Activated naive CD4-positive, alpha-beta T cell treated with anti-CD3 and anti-CD28 coated beads, Interleukin-2, amount 50 U/mL, for 72 hours (primary cell): ENCODE results near the gene ZNF224. TPM values are rescaled to one million over a fixed set of nuclear protein-coding genes. Genes with fewer than 3 reads are reported as not detected.

Experiments
- ATAC-seq, 2 donors: fragments of 150-1000 bp; cut with Tn5 transposase; 2 replicates each; pipeline ENCODE4 v1.10.0; 2021; ENCODE audit warnings: mild to moderate bottlenecking in 2 of 2, moderate library complexity in 2 of 2
- DNase-seq, 2 donors: peaks; one replicate each; pipeline ENCODE4 v3.0.0; 2021 to 2022; ENCODE audit warnings: low spot score in 2 of 2
- H3K27ac Mint-ChIP-seq, 2 donors: one replicate each; pipeline ENCODE4 v1.8.0; 2022; ENCODE audit warnings: mild to moderate bottlenecking in 2 of 2, mixed read lengths in 2 of 2
- H3K36me3 Mint-ChIP-seq, 2 donors: one replicate each; pipeline ENCODE4 v1.8.0; 2022; ENCODE audit warnings: mixed read lengths in 2 of 2
- H3K9me3 Mint-ChIP-seq, 2 donors: one replicate each; pipeline ENCODE4 v1.8.0; 2022; ENCODE audit warnings: mixed read lengths in 2 of 2
- total RNA-seq, 2 donors: library from RNA; stranded (reverse); gene quantifications; one replicate each; pipeline ENCODE4 v1.2.3, GENCODE V29; 2022

The ZNF224 gene
- total RNA-seq = 10 to 100 TPM; 14.8 to 22.4 TPM

GRCh38 chr19:44093931-44094765 is at the start of gene ZNF224:
TSS of gene ZNF224 (plus strand) at chr19:44094361. CDS start at chr19:44097874, 3,513 bp downstream.
- Mint-ChIP-seq H3K9me3 (peaks cover 4 to 12% of the 10 kb centered on the region in 2 donors), H3K27ac (peak within 1 kb of the TSS; percentile 94 to 95), H3K36me3 (peaks cover 34 to 51% of the 10 kb centered on the region in 2 donors)
- ATAC-seq = peak; percentile 76 to 95
- DNase-seq = peak; percentile 71 to 77

DNA sequence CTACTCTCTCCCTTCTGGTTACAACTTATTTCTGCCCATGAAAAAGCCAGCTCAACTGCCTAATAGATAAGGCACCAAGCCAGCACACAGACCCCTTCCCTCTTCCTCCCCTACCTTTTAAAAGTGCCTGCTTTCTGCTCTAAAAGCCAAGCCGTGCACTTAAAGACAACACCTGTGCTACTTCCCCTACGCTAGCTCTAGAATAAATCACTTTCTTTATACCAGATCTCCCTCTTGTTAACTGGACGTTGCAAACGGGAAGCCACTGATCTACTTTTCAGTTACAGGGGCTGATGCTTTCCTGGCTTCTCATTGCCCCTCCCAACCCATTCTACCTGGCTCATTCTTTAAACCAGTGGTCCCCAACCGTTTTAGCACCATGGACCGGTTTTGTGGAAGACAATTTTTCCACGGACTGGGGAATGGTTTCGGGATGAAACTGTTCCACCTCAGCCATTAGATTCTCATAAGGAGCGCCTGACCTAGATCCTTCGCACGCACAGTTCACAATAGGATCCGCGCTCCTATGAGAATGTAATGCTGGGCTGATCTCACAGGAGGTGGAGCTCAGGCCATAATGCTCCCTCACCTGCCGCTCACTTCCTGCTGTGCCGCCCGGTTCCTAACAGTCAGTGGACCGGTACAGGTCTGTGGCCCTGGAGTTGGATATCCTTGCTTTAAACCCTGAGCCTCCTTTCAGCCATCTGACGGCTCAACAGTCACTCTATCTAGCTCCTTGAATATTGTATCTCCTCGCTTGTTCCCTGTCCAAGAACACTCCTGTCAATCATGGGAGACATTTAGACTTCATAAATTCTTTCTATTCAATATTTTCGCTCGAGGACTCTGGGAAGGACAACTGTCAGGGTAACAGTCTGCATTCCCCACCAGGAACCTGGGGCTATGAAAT is 43.2 kb upstream of the ZNF224 start:
- H3K27ac Mint-ChIP-seq = peak overlapping the region; percentile 58 to 88
- peak; percentile 49 to 84 for ATAC-seq
- H3K9me3 Mint-ChIP-seq = peaks cover 25 to 47% of the 10 kb centered on the region in 2 donors

GRCh38 chr19:44051650-44052402 is 42.3 kb upstream of the ZNF224 start, which contains the start of gene ZNF223:
TSS of gene ZNF223 (plus strand) at chr19:44052036. CDS start at chr19:44055177, 3,141 bp downstream.
- Mint-ChIP-seq H3K27ac (peak within 1 kb of the TSS; percentile 58 to 88), H3K36me3 (peaks cover 31 to 60% of the 10 kb centered on the region in 2 donors), H3K9me3 (peaks cover 22 to 47% of the 10 kb centered on the region in 2 donors)
- no peak for DNase-seq
- peak; percentile 16 to 71 for ATAC-seq

More for the DNA sequence above, 43.2 kb upstream of the ZNF224 start:
- no peak for DNase-seq
- H3K36me3 Mint-ChIP-seq = peaks cover 30 to 58% of the 10 kb centered on the region in 2 donors

DNA sequence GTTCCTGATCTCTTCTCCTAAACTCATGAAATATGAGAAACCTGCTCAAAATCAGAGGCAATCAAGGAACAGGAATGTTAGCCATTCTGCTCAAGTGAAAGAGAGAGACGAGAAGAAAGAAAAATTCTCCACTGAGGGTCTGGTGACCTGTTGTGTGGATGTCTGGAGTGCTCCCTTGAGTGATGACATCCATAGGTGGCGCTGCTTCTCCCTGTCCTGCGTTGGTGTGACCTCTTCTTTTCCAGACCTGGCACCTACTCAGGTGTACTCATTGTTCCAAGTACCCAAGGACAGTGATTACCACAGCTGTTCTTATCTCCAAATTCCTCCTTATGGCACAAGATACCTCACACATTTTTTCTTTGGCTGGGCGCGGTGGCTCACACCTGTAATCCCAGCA is 38.3 kb upstream of the ZNF224 start:
- Mint-ChIP-seq H3K36me3 (peaks cover 61 to 73% of the 10 kb centered on the region in 2 donors), H3K27ac (no peak overlapping the region), H3K9me3 (peaks cover 33 to 47% of the 10 kb centered on the region in 2 donors)
- no peak for ATAC-seq
- DNase-seq = no peak

DNA sequence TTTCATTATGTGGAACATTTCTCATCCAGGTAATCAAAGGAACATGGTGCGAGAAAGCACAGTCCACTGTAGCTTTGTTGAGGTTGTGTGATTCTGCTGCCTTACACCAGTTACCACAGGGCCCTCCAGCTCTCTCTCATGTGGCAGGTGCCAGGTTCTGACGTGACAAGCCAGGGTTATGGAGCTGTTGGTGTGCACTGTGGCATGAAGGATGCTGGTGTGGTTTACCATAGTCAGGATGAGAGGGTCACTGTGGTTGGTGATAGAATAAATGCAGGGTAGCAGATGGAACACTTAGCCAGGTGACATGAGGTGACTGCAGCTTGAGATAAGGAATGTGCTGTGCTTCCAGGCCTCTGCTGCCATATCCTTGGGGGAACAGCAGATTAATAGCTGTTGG is 34.9 kb upstream of the ZNF224 start:
- Mint-ChIP-seq H3K9me3 (peaks cover 37 to 41% of the 10 kb centered on the region in 2 donors), H3K27ac (no peak overlapping the region), H3K36me3 (peaks cover 76% of the 10 kb centered on the region in 2 donors)
- DNase-seq = no peak
- no peak for ATAC-seq

DNA sequence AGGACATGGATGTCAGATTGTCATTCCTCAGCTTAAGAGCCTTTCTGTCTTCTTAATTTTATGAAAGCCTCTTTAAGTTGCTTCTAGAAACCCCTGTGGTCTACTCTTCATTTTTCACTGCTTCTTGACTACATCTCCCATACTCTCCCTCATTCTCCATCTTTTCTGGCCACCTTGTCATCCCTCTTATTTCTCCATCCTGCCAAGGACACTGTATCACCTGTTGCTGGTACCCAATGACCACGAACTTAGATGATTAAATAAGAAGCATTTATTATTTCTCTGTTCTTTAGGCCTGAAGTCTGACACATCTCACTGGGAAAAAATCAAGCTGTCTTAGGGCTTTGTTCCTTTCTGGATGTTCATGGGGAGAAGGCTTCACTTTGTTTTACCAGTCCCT is 33.1 kb upstream of the ZNF224 start:
- DNase-seq (no peak), ATAC-seq (no peak)
- H3K36me3 Mint-ChIP-seq = peaks cover 71 to 74% of the 10 kb centered on the region in 2 donors
- no peak overlapping the region for H3K27ac Mint-ChIP-seq
- peaks cover 29 to 35% of the 10 kb centered on the region in 2 donors for H3K9me3 Mint-ChIP-seq

DNA sequence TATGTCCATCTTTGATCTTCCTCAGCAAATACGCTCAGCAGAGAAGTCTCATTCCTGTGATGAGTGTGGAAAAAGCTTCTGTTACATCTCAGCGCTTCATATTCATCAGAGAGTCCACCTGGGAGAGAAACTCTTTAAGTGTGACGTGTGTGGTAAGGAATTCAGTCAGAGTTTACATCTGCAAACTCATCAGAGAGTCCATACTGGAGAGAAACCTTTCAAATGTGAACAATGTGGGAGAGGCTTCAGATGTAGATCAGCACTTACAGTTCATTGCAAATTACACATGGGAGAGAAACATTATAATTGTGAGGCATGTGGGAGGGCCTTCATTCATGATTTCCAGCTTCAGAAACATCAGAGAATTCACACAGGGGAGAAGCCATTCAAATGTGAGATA is 27.9 kb upstream of the ZNF224 start:
- H3K36me3 Mint-ChIP-seq = peaks cover 63 to 77% of the 10 kb centered on the region in 2 donors
- H3K27ac Mint-ChIP-seq = no peak overlapping the region
- peaks cover 37 to 49% of the 10 kb centered on the region in 2 donors for H3K9me3 Mint-ChIP-seq
- DNase-seq (no peak), ATAC-seq (no peak)

- DNase-seq (no peak), ATAC-seq (no peak)
- Mint-ChIP-seq H3K27ac (no peak overlapping the region), H3K9me3 (peaks cover 31 to 48% of the 10 kb centered on the region in 2 donors), H3K36me3 (peaks cover 56 to 62% of the 10 kb centered on the region in 2 donors)
These were observed 24.7 kb upstream of the ZNF224 start for GRCh38 chr19:44069415-44069814.

- ATAC-seq = peak; percentile 100
- Mint-ChIP-seq H3K36me3 (peaks cover 50% of the 10 kb centered on the region in 2 donors), H3K27ac (peak within 1 kb of the TSS; percentile 10 to 58), H3K9me3 (peaks cover 18 to 33% of the 10 kb centered on the region in 2 donors)
- DNase-seq = peak; percentile 77 to 85
These were observed 22.2 kb upstream of the ZNF224 start, which contains the start of gene ZNF284 for GRCh38 chr19:44071824-44072542. TSS of gene ZNF284 (plus strand) at chr19:44072159. CDS start at chr19:44076390, 4,231 bp downstream.

- no peak for ATAC-seq
- H3K9me3 Mint-ChIP-seq = peaks cover 14 to 28% of the 10 kb centered on the region in 2 donors
These were observed 21.4 kb upstream of the ZNF224 start for GRCh38 chr19:44072543-44073401.

GRCh38 chr19:44076325-44076724 is 17.8 kb upstream of the ZNF224 start:
- no peak for ATAC-seq
- no peak for DNase-seq
- Mint-ChIP-seq H3K36me3 (peaks cover 35 to 43% of the 10 kb centered on the region in 2 donors), H3K27ac (no peak overlapping the region), H3K9me3 (peaks cover 5 to 11% of the 10 kb centered on the region in 2 donors)

More at GRCh38 chr19:44072543-44073401, 21.4 kb upstream of the ZNF224 start:
- Mint-ChIP-seq H3K27ac (peak overlapping the region in 1 of 2 donors; percentile 58), H3K36me3 (peaks cover 43 to 46% of the 10 kb centered on the region in 2 donors)
- no peak for DNase-seq

DNA sequence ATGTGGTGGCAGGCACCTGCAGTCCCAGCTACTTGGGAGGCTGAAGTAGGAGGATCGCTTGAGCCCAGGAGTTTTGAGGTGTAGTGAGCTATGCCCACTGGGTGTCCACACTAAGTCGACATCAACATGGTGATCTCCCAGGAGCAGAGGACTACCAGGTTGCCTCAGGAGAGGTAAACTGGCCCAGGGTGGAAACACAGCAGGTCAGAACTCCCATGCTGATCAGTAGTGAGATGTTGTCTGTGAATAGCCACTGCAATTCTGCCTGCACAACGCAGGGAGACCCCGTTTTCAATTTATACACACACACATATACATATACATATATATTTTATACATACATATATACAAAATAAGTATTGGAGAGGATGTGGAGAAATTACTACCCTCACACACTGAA is 2.1 kb upstream of the ZNF224 start:
- Mint-ChIP-seq H3K9me3 (peaks cover 0 to 5% of the 10 kb centered on the region in 2 donors), H3K27ac (no peak overlapping the region), H3K36me3 (peaks cover 17 to 33% of the 10 kb centered on the region in 2 donors)
- DNase-seq (no peak), ATAC-seq (no peak)

DNA sequence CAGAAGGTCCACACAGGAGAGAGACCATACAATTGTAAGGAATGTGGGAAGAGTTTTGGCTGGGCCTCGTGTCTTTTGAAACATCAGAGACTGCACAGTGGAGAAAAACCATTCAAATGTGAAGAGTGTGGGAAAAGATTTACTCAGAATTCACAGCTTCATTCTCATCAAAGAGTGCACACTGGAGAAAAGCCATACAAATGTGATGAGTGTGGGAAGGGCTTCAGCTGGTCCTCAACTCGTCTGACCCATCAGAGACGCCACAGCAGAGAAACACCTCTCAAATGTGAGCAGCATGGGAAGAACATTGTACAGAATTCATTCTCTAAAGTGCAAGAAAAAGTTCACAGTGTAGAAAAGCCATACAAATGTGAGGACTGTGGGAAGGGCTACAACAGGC is 13.6 kb downstream of the ZNF224 start:
- DNase-seq (no peak), ATAC-seq (no peak)
- H3K36me3 Mint-ChIP-seq = peaks cover 55 to 82% of the 10 kb centered on the region in 2 donors
- no peak overlapping the region for H3K27ac Mint-ChIP-seq
- peaks cover 45 to 57% of the 10 kb centered on the region in 2 donors for H3K9me3 Mint-ChIP-seq

GRCh38 chr19:44109458-44109857 is 15.3 kb downstream of the ZNF224 start:
- DNase-seq (no peak), ATAC-seq (no peak)
- H3K9me3 Mint-ChIP-seq = peaks cover 37 to 44% of the 10 kb centered on the region in 2 donors
- peaks cover 50 to 71% of the 10 kb centered on the region in 2 donors for H3K36me3 Mint-ChIP-seq
- H3K27ac Mint-ChIP-seq = no peak overlapping the region
